Activated CD4-positive, alpha-beta memory T cell treated with anti-CD3 and anti-CD28 coated beads, Interleukin-2, amount 10 ng/mL, durations not matched to agents 7 days and 5 days (primary cell): ENCODE data around the gene TRAPPC14. TPM values are rescaled to one million over a fixed set of nuclear protein-coding genes. Genes with fewer than 3 reads are reported as not detected.

Experiments
- CTCF ChIA-PET: fragments of 350-600 bp; sonication (Branson Sonifier 250); formaldehyde crosslinking; loops from one replicate; lab custom pipeline; 2021; ENCODE audit warnings: antibody characterized with exemption, inconsistent platforms; lab: Charles Lee
- POLR2A ChIA-PET: fragments of 350-600 bp; sonication (Branson Sonifier 250); formaldehyde crosslinking; loops from one replicate; lab custom pipeline; 2021; ENCODE audit warnings: antibody characterized with exemption; lab: Charles Lee
- DNase-seq: peaks from one replicate; pipeline ENCODE4 v3.0.0-alpha.2; 2020
- H3K27ac Mint-ChIP-seq: one replicate; pipeline ENCODE4 v1.8.0; 2021; ENCODE audit warnings: mild to moderate bottlenecking, mixed read lengths
- H3K27me3 Mint-ChIP-seq: one replicate; pipeline ENCODE4 v1.8.0; 2021; ENCODE audit warnings: mixed read lengths
- H3K36me3 Mint-ChIP-seq: one replicate; pipeline ENCODE4 v1.8.0; 2021; ENCODE audit warnings: low read depth, mixed read lengths
- H3K4me1 Mint-ChIP-seq: one replicate; pipeline ENCODE4 v1.8.0; 2021; ENCODE audit warnings: mixed read lengths
- H3K4me3 Mint-ChIP-seq: one replicate; pipeline ENCODE4 v1.8.0; 2021; ENCODE audit warnings: mild to moderate bottlenecking, mixed read lengths
- H3K9me3 Mint-ChIP-seq: one replicate; pipeline ENCODE4 v1.8.0; 2021; ENCODE audit warnings: mixed read lengths
- total RNA-seq, 2 experiments: library from RNA; stranded (reverse); gene quantifications; one replicate each; pipeline ENCODE4 v1.2.3, GENCODE V29; 2021

TRAPPC14 gene
- total RNA-seq, 2 experiments from 2014 or later, result 37.8 to 41.2 TPM

DNA sequence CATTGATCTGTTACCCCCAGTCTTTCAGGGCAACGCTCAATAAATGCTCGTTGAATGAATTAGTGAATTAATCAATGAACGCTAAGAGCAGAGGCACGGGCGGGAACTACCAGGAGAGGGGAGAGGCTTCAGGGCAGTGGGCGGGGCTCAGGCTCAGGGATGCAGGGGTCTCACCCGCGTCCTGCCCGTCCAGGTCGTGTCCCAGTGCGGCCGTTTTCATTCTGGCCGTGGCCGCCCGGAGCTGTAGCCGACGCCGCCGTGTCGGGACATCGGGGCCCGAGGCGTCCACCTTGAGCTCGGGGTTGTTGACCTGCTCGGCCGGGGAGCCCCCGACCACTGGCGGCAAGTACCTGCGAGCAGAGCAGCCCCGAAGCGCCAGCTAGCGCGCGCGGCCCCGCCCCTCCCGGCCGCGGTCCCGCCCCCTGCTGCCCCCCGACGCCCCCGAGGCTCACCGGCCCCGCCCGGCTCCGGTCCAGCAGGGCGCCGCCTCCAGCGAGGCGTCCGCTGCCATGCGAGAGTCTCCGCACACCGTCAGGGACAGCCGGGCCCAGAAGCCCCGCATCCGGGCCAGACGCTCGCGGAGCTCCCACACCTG is 12.7 kb upstream of the TRAPPC14 start:
- Mint-ChIP-seq H3K27ac (no peak overlapping the region), H3K36me3 (no peaks in the 10 kb centered on the region), H3K27me3 (peaks cover 51% of the 10 kb centered on the region), H3K4me3 (peak overlapping the region; percentile 47), H3K9me3 (no peaks in the 10 kb centered on the region), H3K4me1 (peaks cover 53% of the 10 kb centered on the region)
- POLR2A ChIA-PET, result interaction anchor here (2.5 kb wide), 1 partner anchor 13 kb away, joined by 20 read pairs; the partner anchor contains the start of gene TRAPPC14
- no peak for DNase-seq
- CTCF ChIA-PET, result interaction anchor here (1.1 to 1.3 kb wide), 3 partner anchors 19 to 38 kb away, joined by 3 to 4 read pairs (median 4); no protein-coding TSS in a partner anchor

DNA sequence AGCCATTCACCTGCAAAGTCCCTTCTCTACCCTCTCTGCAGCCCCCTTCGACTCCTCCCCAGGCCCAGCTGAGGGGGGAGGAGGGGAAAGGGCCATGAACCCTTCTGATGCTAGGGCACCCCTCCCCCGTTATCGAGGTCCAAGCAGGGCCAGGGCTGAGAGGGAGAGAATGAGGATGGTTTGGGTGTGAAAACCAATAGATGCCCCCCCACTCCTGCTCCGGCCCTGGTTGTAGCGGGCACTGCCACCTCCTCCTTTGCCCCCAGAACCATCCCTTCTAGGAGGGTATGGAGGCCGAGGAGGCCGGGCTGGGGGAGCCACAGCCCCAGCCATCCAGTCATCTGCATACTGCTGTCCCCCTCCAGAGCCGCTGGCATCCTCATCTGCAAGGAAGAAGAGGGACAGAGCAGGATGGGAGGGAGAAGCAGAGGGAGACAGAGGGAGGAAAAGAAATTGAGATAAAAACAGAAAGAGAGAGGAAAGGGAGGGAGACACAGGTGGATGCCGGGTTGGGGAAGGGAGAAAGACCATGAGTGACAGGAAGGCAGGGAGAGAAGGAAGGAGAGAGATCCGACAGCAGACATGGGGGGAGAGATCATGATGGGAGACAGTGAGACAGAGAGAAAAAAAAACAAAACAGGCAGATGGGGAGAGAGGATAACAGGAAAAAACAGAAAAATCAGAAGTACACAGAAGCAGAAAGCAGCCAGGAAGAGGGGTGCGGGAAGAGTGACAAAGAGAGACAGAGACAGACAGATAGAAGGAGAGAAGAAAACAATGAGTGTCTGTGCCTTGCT is 11.8 kb upstream of the TRAPPC14 start:
- H3K9me3 Mint-ChIP-seq, result no peaks in the 10 kb centered on the region
- CTCF ChIA-PET, result interaction anchor here (1.1 to 1.3 kb wide), 2 partner anchors 38 to 39 kb away, joined by 3 to 4 read pairs; no protein-coding TSS in a partner anchor

DNA sequence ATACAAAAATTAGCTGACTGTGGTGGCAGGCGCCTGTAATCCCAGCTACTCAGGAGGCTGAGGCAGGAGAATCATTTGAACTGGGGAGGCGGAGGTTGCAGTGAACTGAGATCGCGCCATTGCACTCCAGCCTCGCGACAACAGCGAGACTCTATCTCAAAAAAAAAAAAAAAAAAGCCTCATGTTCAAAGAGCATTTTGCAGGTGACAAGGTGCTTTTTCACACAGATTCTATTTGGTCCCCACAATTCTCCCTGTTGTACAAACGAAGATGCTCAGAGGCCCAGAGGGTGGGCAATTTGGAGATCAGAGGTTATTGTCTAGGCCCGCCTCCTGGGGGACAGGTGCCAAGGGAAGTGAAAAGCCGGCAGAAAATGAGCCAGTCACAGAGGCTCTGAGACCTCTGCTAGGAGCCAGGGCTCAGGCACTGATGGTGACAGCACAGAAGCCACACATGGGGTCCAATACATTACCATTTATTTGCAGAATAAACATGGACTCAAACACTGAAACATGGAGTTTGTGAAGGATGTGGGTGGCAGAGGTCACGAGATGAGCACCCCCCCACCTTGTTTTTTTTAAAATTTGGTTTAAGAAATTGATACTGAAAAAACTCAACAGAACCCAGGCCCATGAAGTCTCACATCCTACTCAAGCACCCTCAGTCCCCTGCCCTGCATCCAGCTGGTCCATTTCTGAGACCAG is 10.8 kb upstream of the TRAPPC14 start:
- no peak for DNase-seq
- no peak overlapping the region for H3K27ac Mint-ChIP-seq
- no peaks in the 10 kb centered on the region for H3K36me3 Mint-ChIP-seq
- ChIA-PET POLR2A (interaction anchor here (4.0 to 4.4 kb wide), 2 partner anchors 9 to 12 kb away, joined by 27 to 30 read pairs; partner anchors contain the start of genes GPC2, STAG3 and TRAPPC14), CTCF (interaction anchor here (0.7 to 1.9 kb wide), 3 partner anchors 10 to 41 kb away, joined by 3 to 5 read pairs (median 3); no protein-coding TSS in a partner anchor)
- H3K9me3 Mint-ChIP-seq, result no peaks in the 10 kb centered on the region
- H3K4me1 Mint-ChIP-seq, result peaks cover 63% of the 10 kb centered on the region
- H3K27me3 Mint-ChIP-seq, result peaks cover 43% of the 10 kb centered on the region
- no peak overlapping the region for H3K4me3 Mint-ChIP-seq

More for the DNA sequence above, 11.8 kb upstream of the TRAPPC14 start:
- no peak for DNase-seq
- POLR2A ChIA-PET, result interaction anchor here (2.5 kb wide), 1 partner anchor 12 kb away, joined by 20 read pairs; the partner anchor contains the start of gene TRAPPC14
- Mint-ChIP-seq H3K27me3 (peaks cover 48% of the 10 kb centered on the region), H3K27ac (no peak overlapping the region), H3K4me3 (peak overlapping the region; percentile 47), H3K4me1 (peaks cover 60% of the 10 kb centered on the region), H3K36me3 (no peaks in the 10 kb centered on the region)

DNA sequence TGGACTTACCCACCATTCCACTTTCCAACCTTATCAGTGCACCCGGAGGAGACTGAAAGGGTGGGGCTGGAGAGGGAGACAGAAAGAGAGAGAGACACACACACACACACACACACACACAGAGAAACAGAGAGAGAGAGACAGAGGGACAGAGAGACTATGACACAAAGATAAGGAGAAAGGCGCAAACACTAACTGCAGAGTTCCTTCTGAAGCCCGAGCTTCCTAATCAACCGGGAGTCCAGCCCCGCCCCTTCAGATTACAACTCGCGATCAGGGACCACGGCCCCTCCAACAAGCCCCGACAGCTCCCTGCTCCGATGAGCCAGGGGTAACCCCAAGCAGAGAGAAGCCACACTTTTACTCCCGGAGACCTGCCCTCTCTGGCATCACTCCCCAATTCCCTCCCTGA is 9.4 kb upstream of the TRAPPC14 start:
- Mint-ChIP-seq H3K4me1 (peaks cover 76% of the 10 kb centered on the region), H3K4me3 (peak overlapping the region; percentile 58), H3K9me3 (no peaks in the 10 kb centered on the region), H3K27me3 (peaks cover 37% of the 10 kb centered on the region), H3K27ac (peak overlapping the region; percentile 11), H3K36me3 (no peaks in the 10 kb centered on the region)
- no peak for DNase-seq
- ChIA-PET CTCF (interaction anchor here (1.0 to 2.6 kb wide), 4 partner anchors 9 to 35 kb away, joined by 3 to 10 read pairs (median 4); partner anchors contain the start of genes GPC2 and STAG3), POLR2A (interaction anchor here (1.0 to 4.4 kb wide), 3 partner anchors 10 to 54 kb away, joined by 3 to 30 read pairs (median 27); partner anchors contain the start of genes GPC2, STAG3 and TRAPPC14)

DNA sequence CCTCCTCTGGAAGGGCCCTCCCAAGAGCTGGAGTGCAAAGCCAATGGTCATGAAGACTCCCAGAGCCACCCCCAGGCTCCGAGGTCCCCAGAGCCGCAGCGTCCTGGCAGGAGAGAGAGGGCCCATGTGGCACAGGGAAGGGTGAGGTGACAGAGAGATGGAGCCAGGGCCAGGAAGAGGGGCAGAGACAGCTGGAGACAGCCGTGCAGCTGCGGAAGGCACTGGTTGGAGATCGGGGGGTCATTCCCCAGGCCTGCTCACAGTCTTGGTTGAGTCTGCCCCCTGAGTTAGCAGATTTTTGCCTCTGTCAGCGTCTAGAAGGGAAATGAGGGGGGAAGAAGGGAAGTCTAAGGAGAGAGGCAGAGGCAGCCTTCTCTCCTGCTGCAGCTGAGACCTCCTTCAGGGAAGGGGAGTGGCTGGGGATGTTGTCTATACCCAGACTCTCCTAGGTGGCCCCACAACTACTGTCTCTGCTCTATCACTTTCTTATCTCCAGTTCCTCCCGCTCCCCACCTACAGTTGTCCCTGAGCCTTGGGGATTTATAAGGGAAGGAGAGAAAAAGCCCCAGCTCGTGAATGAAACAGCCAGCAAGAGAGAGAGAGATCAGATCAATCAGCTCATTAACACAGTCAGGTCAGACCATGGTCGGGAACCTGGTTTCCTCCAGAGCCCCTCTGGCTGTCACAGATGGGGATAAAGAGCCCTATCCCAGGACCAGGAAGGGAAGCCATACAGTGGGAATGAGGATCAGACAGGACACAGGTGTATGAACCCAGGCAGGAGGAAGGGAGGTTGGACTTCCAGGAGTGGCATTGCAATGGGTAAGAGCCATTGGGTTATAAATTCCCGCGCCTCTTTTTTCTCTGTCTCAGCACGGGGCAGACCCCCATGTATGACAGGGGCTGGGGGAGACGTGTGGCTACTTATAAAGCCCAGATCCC is 8.7 kb upstream of the TRAPPC14 start:
- Mint-ChIP-seq H3K4me3 (peak overlapping the region; percentile 58), H3K4me1 (peaks cover 81% of the 10 kb centered on the region), H3K27ac (peak overlapping the region; percentile 4), H3K9me3 (no peaks in the 10 kb centered on the region), H3K36me3 (no peaks in the 10 kb centered on the region), H3K27me3 (peaks cover 37% of the 10 kb centered on the region)
- POLR2A ChIA-PET, result interaction anchor here (0.7 to 4.4 kb wide), 10 partner anchors 8 to 262 kb away, joined by 3 to 30 read pairs (median 4); partner anchors contain the start of genes GPC2, LAMTOR4, STAG3 and TRAPPC14
- DNase-seq, result no peak
- CTCF ChIA-PET, result interaction anchor here (0.5 to 2.6 kb wide), 7 partner anchors 10 to 84 kb away, joined by 3 to 10 read pairs (median 5); partner anchors contain the start of genes GPC2, LAMTOR4 and STAG3

DNA sequence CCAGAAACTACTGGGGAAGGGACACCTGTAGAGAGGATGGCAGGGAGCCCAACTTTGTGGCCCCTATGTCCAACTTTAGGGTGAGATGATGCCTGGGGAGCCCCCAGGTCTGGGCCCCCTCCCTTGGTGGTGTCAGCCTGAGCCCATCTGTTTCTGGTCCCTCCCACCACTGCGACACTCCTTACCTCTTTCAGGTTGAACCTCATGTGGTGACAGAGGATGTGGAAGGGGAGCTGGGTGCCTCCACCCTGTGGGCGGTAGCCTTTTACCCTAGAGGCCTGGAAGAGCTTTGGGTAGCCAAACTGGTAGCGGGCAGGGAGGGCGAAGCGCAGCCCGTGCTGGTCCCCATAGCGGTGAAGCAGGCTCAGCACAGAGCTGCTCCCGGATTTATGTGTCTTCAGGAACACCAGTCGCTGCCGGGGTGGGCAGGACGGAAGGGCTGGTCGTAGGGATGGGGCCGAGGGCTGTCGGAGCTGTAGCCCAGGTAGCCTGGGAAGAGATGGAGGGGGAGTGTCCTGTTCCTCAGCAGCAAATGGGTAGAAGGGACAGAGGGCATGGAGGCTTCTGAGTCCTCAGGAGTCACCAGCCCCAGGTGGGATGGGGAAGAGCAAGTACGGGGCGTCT is 7.9 kb upstream of the TRAPPC14 start:
- Mint-ChIP-seq H3K27me3 (peaks cover 33% of the 10 kb centered on the region), H3K27ac (peak overlapping the region; percentile 81), H3K36me3 (no peaks in the 10 kb centered on the region), H3K4me3 (peak overlapping the region; percentile 41), H3K4me1 (peaks cover 79% of the 10 kb centered on the region), H3K9me3 (no peaks in the 10 kb centered on the region)
- DNase-seq, result peak; percentile 60
- CTCF ChIA-PET, result interaction anchor here (0.9 to 2.6 kb wide), 7 partner anchors 11 to 34 kb away, joined by 3 to 10 read pairs (median 4); partner anchors contain the start of genes GPC2, LAMTOR4 and STAG3
- POLR2A ChIA-PET, result interaction anchor here (0.7 to 4.4 kb wide), 9 partner anchors 9 to 263 kb away, joined by 3 to 30 read pairs (median 4); partner anchors contain the start of genes GPC2, LAMTOR4, STAG3 and TRAPPC14

DNA sequence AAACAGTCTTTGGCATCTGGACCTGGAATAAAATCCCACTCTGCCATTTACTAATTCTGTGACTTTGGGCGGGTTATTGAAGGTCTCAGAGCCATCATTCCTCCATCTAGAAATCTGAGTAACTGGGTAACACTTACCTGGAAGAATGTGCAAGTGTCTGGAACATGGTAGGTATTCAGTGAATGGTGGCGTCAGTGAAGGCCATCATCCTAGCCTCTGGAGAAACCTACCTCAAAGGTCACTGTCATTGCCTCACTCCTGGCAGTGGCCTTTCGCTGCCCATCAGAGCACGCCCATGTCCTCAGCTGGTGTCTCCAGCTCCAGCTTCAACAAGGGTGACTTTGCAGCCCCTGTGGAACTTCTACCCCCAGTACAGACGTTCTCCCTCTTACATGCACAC is 5.3 kb upstream of the TRAPPC14 start:
- Mint-ChIP-seq H3K36me3 (no peaks in the 10 kb centered on the region), H3K9me3 (no peaks in the 10 kb centered on the region), H3K27me3 (peaks cover 22% of the 10 kb centered on the region), H3K4me1 (peaks cover 67% of the 10 kb centered on the region), H3K27ac (peak overlapping the region; percentile 73), H3K4me3 (no peak overlapping the region)
- ChIA-PET POLR2A (interaction anchor here (0.6 to 1.3 kb wide), 3 partner anchors 15 to 266 kb away, joined by 3 to 5 read pairs (median 3); partner anchors contain the start of gene LAMTOR4), CTCF (interaction anchor here (0.6 to 1.3 kb wide), 7 partner anchors 13 to 201 kb away, joined by 3 to 11 read pairs (median 4); partner anchors contain the start of genes GPC2 and LAMTOR4)
- DNase-seq, result no peak

DNA sequence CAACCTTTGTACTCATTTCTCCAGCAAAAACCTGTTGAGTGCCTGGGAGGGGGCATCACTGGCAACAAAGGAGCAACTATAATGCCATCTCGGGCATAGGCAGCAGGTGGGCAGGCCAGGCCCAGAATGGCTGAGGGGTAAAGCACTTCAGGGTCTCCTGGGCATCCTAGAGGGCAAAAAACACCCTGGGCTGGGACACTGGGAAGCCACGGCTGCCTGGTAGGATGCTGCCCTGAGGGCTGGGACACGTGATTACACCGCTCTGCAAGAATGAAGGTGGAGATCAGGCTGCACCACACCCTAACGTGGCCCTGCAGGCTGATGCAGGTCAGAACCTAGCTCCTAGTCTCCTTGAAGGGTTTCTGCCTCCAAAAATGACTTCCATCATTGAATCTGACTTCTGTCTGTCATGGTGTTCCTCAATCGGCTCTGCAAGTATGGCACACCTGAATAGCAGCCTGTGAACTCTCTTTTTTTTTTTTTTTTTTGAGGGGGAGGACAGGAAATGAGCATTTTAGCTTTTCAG is 4.5 kb upstream of the TRAPPC14 start:
- POLR2A ChIA-PET, result interaction anchor here (1.0 to 1.3 kb wide), 3 partner anchors 9 to 267 kb away, joined by 3 to 5 read pairs (median 4); partner anchors contain the start of gene LAMTOR4
- H3K36me3 Mint-ChIP-seq, result no peaks in the 10 kb centered on the region
- peak; percentile 39 for DNase-seq
- CTCF ChIA-PET, result interaction anchor here (0.6 to 1.3 kb wide), 7 partner anchors 14 to 202 kb away, joined by 3 to 11 read pairs (median 4); partner anchors contain the start of genes GPC2 and LAMTOR4
- no peaks in the 10 kb centered on the region for H3K9me3 Mint-ChIP-seq
- peaks cover 16% of the 10 kb centered on the region for H3K27me3 Mint-ChIP-seq
- peaks cover 61% of the 10 kb centered on the region for H3K4me1 Mint-ChIP-seq
- H3K27ac Mint-ChIP-seq, result peak overlapping the region; percentile 73
- no peak overlapping the region for H3K4me3 Mint-ChIP-seq

DNA sequence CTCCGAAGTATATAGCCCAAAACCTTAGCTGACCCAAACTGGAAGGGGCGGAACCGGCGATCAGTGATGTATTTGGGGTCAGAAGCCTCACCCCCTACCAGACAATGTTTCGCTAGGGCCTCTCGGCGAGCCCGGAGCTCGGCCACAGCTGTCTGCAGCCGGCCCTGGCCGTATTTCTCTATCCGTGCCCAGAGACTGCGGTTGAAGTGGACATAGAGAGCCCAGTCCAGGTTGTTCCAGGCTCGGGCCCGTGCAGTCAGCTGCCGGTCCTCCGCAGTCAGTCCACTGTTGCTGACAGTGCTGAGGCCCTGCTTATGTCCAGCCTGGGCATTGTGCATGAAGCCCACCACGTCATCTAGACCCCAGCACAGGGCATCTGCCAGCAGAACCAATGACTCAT is 1.5 kb upstream of the TRAPPC14 start:
- Mint-ChIP-seq H3K4me3 (no peak overlapping the region), H3K9me3 (no peaks in the 10 kb centered on the region), H3K27ac (no peak overlapping the region), H3K4me1 (peaks cover 59% of the 10 kb centered on the region), H3K36me3 (peaks cover 25% of the 10 kb centered on the region), H3K27me3 (no peaks in the 10 kb centered on the region)
- POLR2A ChIA-PET, result interaction anchor here (0.5 to 4.2 kb wide), 3 partner anchors 10 to 86 kb away, joined by 3 to 21 read pairs (median 20); partner anchors contain the start of gene LAMTOR4
- DNase-seq, result no peak
- CTCF ChIA-PET, result interaction anchor here (1.4 kb wide), 1 partner anchor 58 kb away, joined by 3 read pairs; no protein-coding TSS in a partner anchor

DNA sequence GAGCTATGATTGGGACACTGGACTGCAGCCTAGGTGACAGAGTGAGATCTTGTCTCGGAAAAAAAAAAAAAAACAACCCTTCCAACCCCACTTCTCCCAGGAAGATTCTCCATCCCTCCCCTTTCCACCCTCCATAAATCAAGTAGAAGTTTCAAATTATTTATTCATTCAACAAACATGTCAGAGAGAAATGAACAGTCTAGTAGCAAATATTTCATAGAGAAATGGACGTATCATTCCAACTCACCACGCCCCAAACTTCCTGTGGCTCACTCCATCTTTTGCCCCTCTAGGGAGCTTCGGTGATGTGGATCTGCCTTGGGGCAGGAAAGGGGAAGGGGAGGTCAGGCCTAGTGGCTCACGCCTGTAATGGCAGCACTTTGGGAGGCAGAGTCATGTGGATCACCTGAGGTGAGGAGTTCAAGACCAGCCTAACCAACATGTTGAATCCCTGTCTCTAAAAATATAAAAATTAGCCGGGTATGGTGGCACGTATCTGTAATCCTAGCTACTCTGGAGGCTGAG is 638 bp upstream of the TRAPPC14 start:
- DNase-seq, result no peak
- Mint-ChIP-seq H3K27me3 (no peaks in the 10 kb centered on the region), H3K27ac (peak overlapping the region; percentile 75), H3K9me3 (no peaks in the 10 kb centered on the region), H3K4me1 (peaks cover 60% of the 10 kb centered on the region), H3K36me3 (peaks cover 33% of the 10 kb centered on the region), H3K4me3 (peak overlapping the region; percentile 74)
- ChIA-PET CTCF (interaction anchor here (0.6 to 1.5 kb wide), 4 partner anchors 10 to 59 kb away, joined by 3 read pairs; partner anchors contain the start of genes GPC2, LAMTOR4 and STAG3), POLR2A (interaction anchor here (1.1 to 4.2 kb wide), 5 partner anchors 8 to 58 kb away, joined by 3 to 27 read pairs (median 20); partner anchors contain the start of genes AP4M1, GAL3ST4, GPC2 and LAMTOR4)
